H9 (cell line): ENCODE data around the gene FTO. TPM values are rescaled to one million over a fixed set of nuclear protein-coding genes. Genes with fewer than 3 reads are reported as not detected.

ENCODE experiments used
- DNase-seq: peaks from one replicate; pipeline ENCODE4 v3.0.0-alpha.2; 2017
- H2AFZ ChIP-seq: one replicate; pipeline ENCODE4 v1.6.1; 2013; ENCODE audit warnings: mild to moderate bottlenecking, low read length, control low read depth, moderate library complexity
- H2AK5ac ChIP-seq: 2 replicates; pipeline ENCODE4 v1.6.1; 2013; ENCODE audit warnings: low read length, control low read depth, mixed read lengths; ENCODE audit not compliant: insufficient read length
- H2BK120ac ChIP-seq: one replicate; pipeline ENCODE4 v1.6.1; 2013; ENCODE audit warnings: low read depth, mild to moderate bottlenecking, low read length, control low read depth, inconsistent platforms; ENCODE audit not compliant: poor library complexity, severe bottlenecking
- H2BK12ac ChIP-seq: 2 replicates; pipeline ENCODE4 v1.6.1; 2013; ENCODE audit warnings: low read length, control low read depth, mixed read lengths, low read depth; ENCODE audit not compliant: insufficient read length
- H2BK15ac ChIP-seq: 2 replicates; pipeline ENCODE4 v1.6.1; 2013; ENCODE audit warnings: low read depth, low read length, control low read depth
- H2BK20ac ChIP-seq: one replicate; pipeline ENCODE4 v1.6.1; 2013; ENCODE audit warnings: low read depth, mild to moderate bottlenecking, low read length, control low read depth, inconsistent platforms; ENCODE audit not compliant: poor library complexity, severe bottlenecking
- H2BK5ac ChIP-seq: 2 replicates; pipeline ENCODE4 v1.6.1; 2013; ENCODE audit warnings: low read length, control low read depth, mixed read lengths; ENCODE audit not compliant: insufficient read length
- H3K14ac ChIP-seq: 2 replicates; pipeline ENCODE4 v1.6.1; 2013; ENCODE audit warnings: low read length, control low read depth; ENCODE audit not compliant: insufficient read depth
- H3K18ac ChIP-seq: 2 replicates; pipeline ENCODE4 v1.6.1; 2013; ENCODE audit warnings: low read depth, mild to moderate bottlenecking, mixed read lengths, low read length, control low read depth; ENCODE audit not compliant: insufficient read length
- H3K23ac ChIP-seq: 2 replicates; pipeline ENCODE4 v1.6.1; 2013; ENCODE audit warnings: low read length, control low read depth, mixed read lengths, low read depth; ENCODE audit not compliant: insufficient read length
- H3K23me2 ChIP-seq: 2 replicates; pipeline ENCODE4 v1.6.1; 2013; ENCODE audit warnings: low read depth, mild to moderate bottlenecking, mixed read lengths, low read length, control low read depth; ENCODE audit not compliant: insufficient read length, poor library complexity, severe bottlenecking
- H3K27ac ChIP-seq: 2 replicates; pipeline ENCODE4 v1.5.1; 2013; ENCODE audit warnings: low read length, control low read depth, mixed read lengths, low read depth; ENCODE audit not compliant: insufficient read length
- H3K27me3 ChIP-seq: 2 replicates; pipeline ENCODE4 v1.6.1; 2013; ENCODE audit warnings: low read length, control low read depth, inconsistent platforms; ENCODE audit not compliant: insufficient read depth
- H3K4ac ChIP-seq: 2 replicates; pipeline ENCODE4 v1.6.1; 2013; ENCODE audit warnings: low read depth, mild to moderate bottlenecking, control low read depth, inconsistent platforms, low read length, moderate library complexity
- H3K4me1 ChIP-seq: 2 replicates; pipeline ENCODE4 v1.6.1; 2013; ENCODE audit warnings: low read length, control low read depth, inconsistent platforms; ENCODE audit not compliant: insufficient read depth
- H3K4me2 ChIP-seq: 2 replicates; pipeline ENCODE4 v1.6.1; 2013; ENCODE audit warnings: low read length, control low read depth, mixed read lengths; ENCODE audit not compliant: insufficient read length, insufficient read depth
- H3K56ac ChIP-seq: 2 replicates; pipeline ENCODE4 v1.6.1; 2013; ENCODE audit warnings: low read depth, mild to moderate bottlenecking, mixed read lengths, low read length, control low read depth; ENCODE audit not compliant: insufficient read length
- H3K79me1 ChIP-seq: 2 replicates; pipeline ENCODE4 v1.6.1; 2013; ENCODE audit warnings: low read depth, mild to moderate bottlenecking, moderate library complexity, low read length, control low read depth, inconsistent platforms; ENCODE audit not compliant: insufficient read depth, poor library complexity, severe bottlenecking
- H3K79me2 ChIP-seq: 2 replicates; pipeline ENCODE4 v1.6.1; 2013; ENCODE audit warnings: low read length, control low read depth, inconsistent platforms; ENCODE audit not compliant: insufficient read depth
- H3K9ac ChIP-seq: 2 replicates; pipeline ENCODE4 v1.6.1; 2013; ENCODE audit warnings: low read length, control low read depth, mixed read lengths; ENCODE audit not compliant: insufficient read length; ENCODE audit errors: extremely low read depth
- H3K9me3 ChIP-seq: one replicate; pipeline ENCODE4 v1.6.1; 2013; ENCODE audit warnings: low read depth, low read length, inconsistent platforms; ENCODE audit not compliant: control insufficient read depth
- H3T11ph ChIP-seq: one replicate; pipeline ENCODE4 v1.6.1; 2013; ENCODE audit warnings: mild to moderate bottlenecking, low read length, control low read depth, inconsistent platforms
- H4K20me1 ChIP-seq: one replicate; pipeline ENCODE4 v1.6.1; 2013; ENCODE audit not compliant: control insufficient read depth, insufficient read length, insufficient read depth
- H4K5ac ChIP-seq: 2 replicates; pipeline ENCODE4 v1.6.1; 2013; ENCODE audit warnings: low read depth, mild to moderate bottlenecking, mixed read lengths, low read length, control low read depth; ENCODE audit not compliant: insufficient read length
- H4K8ac ChIP-seq: replicated peaks from 2 replicates; pipeline ENCODE4 v1.6.1; 2013; ENCODE audit warnings: low read length, control low read depth, mixed read lengths, low read depth; ENCODE audit not compliant: insufficient read length
- H4K91ac ChIP-seq: 2 replicates; pipeline ENCODE4 v1.6.1; 2013; ENCODE audit warnings: low read depth, mild to moderate bottlenecking, moderate library complexity, mixed read lengths, low read length, control low read depth; ENCODE audit not compliant: insufficient read length
- H3K27ac Mint-ChIP-seq, 3 experiments: 2 replicates in 2 of 3; 3 replicates in 1 of 3; pipeline ENCODE4 v1.8.0; 2020 to 2021; ENCODE audit warnings: mixed read lengths in 3 of 3, mild to moderate bottlenecking in 1 of 3, moderate library complexity in 1 of 3
- H3K27me3 Mint-ChIP-seq: 2 replicates; pipeline ENCODE4 v1.8.0; 2021; ENCODE audit warnings: low read depth, mild to moderate bottlenecking, moderate library complexity, mixed read lengths
- H3K36me3 Mint-ChIP-seq, 3 experiments: 2 replicates in 2 of 3; 3 replicates in 1 of 3; pipeline ENCODE4 v1.8.0; 2020 to 2021; ENCODE audit warnings: low read depth in 3 of 3, mixed read lengths in 3 of 3; ENCODE audit not compliant: insufficient read depth in 1 of 3
- H3K4me1 Mint-ChIP-seq, 2 experiments: 2 replicates each; pipeline ENCODE4 v1.8.0; 2020; ENCODE audit warnings: mixed read lengths in 2 of 2
- H3K4me3 Mint-ChIP-seq, 2 experiments: 2 replicates in 1 of 2; 3 replicates in 1 of 2; pipeline ENCODE4 v1.8.0; 2020 to 2021; ENCODE audit warnings: mild to moderate bottlenecking in 2 of 2, mixed read lengths in 2 of 2, moderate library complexity in 1 of 2
- H3K9me3 Mint-ChIP-seq, 2 experiments: 2 replicates in 1 of 2; 3 replicates in 1 of 2; pipeline ENCODE4 v1.8.0; 2020; ENCODE audit warnings: mild to moderate bottlenecking in 2 of 2, mixed read lengths in 2 of 2, moderate library complexity in 1 of 2
- WGBS: extraction: QIAGEN DNeasy Blood & Tissue Kit; methylation state at CpG from one replicate; pipeline ENCODE4 v1.1.7; 2013; ENCODE audit warnings: missing lambda C conversion rate, low lambda C conversion rate, mixed read lengths; ENCODE audit not compliant: insufficient read length; ENCODE audit errors: extremely low coverage; 5-methylcytosine and 5-hydroxymethylcytosine counted together
- total RNA-seq: library from RNA; stranded (reverse); gene quantifications from 2 replicates; pipeline ENCODE4 v1.2.1, GENCODE V29; 2021
- TF ChIP-seq, protein P1 (sequence below): fragments of 200-600 bp; sonication (generic); conservative IDR thresholded peaks from 3 replicates; pipeline ENCODE4 v1.8.0; 2021; ENCODE audit warnings: antibody characterized with exemption, mild to moderate bottlenecking

Gene FTO
- total RNA-seq, 1 experiment from 2014 or later: 67.9 TPM

DNA sequence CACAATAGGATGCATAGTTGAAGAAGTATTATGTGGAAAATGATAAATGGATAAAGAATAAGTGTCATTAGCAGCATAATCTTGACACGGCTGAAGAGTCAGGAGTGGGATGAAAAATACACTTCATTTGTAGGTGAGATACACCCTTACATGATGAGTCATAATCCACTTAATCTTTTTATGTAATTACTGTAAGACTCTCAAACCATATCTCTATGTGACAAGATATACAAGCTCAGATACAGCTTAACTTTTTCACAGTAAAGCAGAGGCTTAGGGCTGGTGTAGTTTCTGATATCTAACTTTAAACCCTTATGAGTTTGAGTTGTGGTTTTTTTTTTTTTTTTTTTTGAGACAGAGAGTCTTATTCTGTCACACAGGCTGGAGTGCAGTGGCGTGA lies 101.2 kb downstream of the FTO start:
- no peak for DNase-seq
- H2BK120ac ChIP-seq: no peak overlapping the region
- H3K23me2 ChIP-seq: no peaks in the 10 kb centered on the region
- no peak overlapping the region for H2AFZ ChIP-seq
- no peak overlapping the region for H3K27ac ChIP-seq
- no peaks in the 10 kb centered on the region for H3K27me3 Mint-ChIP-seq
- no peak overlapping the region for H2BK12ac ChIP-seq
- peaks cover 0 to 3% of the 10 kb centered on the region in 2 experiments; a peak in 2 of 5 replicates for H3K9me3 Mint-ChIP-seq
- no peak overlapping the region for H3K4me2 ChIP-seq
- peaks cover 35 to 41% of the 10 kb centered on the region in 2 experiments for H3K4me1 Mint-ChIP-seq
- H4K91ac ChIP-seq: no peak overlapping the region
- H3K23ac ChIP-seq: no peak overlapping the region
- H2BK20ac ChIP-seq: no peak overlapping the region
- H2BK15ac ChIP-seq: no peak overlapping the region
- no peak overlapping the region for H4K8ac ChIP-seq
- H3K56ac ChIP-seq: no peak overlapping the region
- H3K36me3 Mint-ChIP-seq: peaks cover 0 to 14% (median 2%) of the 10 kb centered on the region in 3 experiments; a peak in 4 of 7 replicates
- no peaks in the 10 kb centered on the region for H3K9me3 ChIP-seq
- H3K4ac ChIP-seq: no peak overlapping the region
- H2BK5ac ChIP-seq: no peak overlapping the region
- no peaks in the 10 kb centered on the region for H4K20me1 ChIP-seq
- no peaks in the 10 kb centered on the region for H3K79me2 ChIP-seq
- no peak overlapping the region for H3K4me3 Mint-ChIP-seq
- peaks cover 8% of the 10 kb centered on the region for H3K4me1 ChIP-seq
- no peak overlapping the region for H4K5ac ChIP-seq
- H2AK5ac ChIP-seq: no peak overlapping the region
- H3K9ac ChIP-seq: no peak overlapping the region
- H3T11ph ChIP-seq: no peak overlapping the region
- TF ChIP-seq, protein P1, sequence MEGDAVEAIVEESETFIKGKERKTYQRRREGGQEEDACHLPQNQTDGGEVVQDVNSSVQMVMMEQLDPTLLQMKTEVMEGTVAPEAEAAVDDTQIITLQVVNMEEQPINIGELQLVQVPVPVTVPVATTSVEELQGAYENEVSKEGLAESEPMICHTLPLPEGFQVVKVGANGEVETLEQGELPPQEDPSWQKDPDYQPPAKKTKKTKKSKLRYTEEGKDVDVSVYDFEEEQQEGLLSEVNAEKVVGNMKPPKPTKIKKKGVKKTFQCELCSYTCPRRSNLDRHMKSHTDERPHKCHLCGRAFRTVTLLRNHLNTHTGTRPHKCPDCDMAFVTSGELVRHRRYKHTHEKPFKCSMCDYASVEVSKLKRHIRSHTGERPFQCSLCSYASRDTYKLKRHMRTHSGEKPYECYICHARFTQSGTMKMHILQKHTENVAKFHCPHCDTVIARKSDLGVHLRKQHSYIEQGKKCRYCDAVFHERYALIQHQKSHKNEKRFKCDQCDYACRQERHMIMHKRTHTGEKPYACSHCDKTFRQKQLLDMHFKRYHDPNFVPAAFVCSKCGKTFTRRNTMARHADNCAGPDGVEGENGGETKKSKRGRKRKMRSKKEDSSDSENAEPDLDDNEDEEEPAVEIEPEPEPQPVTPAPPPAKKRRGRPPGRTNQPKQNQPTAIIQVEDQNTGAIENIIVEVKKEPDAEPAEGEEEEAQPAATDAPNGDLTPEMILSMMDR: no peak
- no peaks in the 10 kb centered on the region for H3K27me3 ChIP-seq
- no peaks in the 10 kb centered on the region for H3K79me1 ChIP-seq
- no peak overlapping the region for H3K14ac ChIP-seq
- no CpG with 5 or more reads among the region's 2 CpGs for WGBS
- no peak overlapping the region for H3K18ac ChIP-seq
- no peak overlapping the region for H3K27ac Mint-ChIP-seq
